Measurements from ENCODE around the gene MAGI1.

The MAGI1 gene

DNA sequence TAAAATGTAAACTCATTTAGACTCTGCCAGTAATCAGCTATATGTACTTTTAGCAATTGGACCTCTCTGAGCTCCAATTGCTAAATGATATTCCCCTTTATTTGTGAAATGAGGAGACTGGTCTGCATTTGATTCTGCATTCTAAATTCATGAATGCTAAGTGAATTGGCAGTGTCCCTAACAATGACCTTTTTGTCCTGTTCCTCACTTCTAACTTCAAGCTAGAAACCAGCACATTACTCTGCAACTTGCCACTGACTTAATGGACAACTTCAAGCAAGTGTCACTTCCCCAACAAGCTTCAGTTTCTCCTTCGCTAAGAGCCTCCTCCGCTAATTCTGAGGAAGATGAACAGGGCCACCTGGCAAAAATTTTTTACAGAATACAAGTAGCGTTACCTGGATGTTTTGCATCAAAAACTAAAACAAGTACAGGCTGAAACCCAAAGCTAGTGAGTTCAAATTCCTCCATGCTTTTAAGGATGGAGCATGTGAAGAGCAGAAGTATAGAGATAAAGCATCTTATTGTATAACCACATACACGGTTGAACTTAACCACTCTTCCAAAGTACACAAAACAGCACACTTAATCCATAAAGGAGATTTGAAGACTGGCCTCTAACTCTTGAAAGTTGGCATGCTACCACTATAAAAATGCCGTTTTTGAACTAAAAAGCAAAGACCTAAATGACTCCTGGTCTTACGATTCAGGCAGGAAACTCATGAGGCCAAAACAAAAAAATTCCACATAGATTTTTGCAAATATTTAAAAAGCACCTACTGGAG, 207.6 kb downstream of the MAGI1 start:
- DNase-seq = no peak

DNA sequence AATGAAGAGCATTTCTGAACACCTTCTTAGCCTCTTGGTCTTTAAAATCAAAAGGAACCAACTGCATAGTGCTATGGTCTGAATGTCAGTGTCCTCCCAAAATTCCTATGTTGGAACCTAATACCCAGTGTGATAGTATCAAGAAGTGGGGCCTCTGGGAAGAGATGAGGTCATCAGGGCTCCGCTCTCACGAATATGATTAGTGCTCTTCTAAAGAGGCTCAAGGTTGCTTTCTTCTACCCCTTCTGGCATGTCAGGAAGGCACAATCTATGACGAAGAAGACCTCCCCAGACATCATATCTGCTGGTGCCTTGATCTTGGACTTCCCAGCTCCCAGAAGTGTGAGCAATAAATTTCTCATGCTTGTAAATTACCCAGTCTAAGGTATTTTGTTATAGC, 209.5 kb downstream of the MAGI1 start:
- no peak for DNase-seq

DNA sequence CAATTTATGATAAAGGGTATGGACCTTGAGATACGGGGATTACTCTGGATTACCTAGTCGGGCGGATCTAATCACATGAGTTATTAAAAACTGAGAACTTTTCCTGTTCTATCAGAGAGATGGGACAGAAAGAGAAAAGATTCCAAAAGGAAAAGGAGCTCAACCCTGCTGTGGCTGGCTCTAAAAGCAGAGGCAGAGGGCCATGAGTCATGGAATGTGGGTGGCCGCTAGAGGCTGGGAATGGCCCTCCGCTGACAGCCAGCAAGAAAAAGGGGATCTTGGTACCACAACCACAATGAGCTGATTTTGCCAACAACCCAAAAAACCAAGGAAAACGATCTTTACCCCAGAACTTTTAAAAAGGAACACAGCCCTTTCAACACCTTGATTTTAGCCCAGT, 210.0 kb downstream of the MAGI1 start:
- DNase-seq = peak in 1 of 2 donors; percentile 20

DNA sequence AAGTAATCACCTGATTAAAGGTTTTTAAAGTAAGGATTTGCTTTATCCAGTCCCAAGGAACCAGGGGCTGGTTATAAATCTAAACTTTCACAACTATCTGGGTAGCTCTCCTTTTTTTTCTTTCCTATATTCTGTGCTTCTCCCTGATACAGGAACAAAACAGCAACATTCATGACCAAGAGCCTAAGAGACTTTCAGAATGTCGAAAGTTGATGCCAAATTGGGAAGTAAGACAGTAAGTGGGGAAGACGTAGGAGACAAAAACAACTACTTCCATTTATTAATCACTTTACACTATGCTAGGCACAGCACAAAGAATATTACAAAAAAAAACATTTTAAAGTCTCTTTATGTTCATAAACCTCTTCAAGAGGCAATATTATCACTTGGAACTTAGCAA, 211.6 kb downstream of the MAGI1 start:
- DNase-seq = peak in 1 of 2 donors; percentile 29

DNA sequence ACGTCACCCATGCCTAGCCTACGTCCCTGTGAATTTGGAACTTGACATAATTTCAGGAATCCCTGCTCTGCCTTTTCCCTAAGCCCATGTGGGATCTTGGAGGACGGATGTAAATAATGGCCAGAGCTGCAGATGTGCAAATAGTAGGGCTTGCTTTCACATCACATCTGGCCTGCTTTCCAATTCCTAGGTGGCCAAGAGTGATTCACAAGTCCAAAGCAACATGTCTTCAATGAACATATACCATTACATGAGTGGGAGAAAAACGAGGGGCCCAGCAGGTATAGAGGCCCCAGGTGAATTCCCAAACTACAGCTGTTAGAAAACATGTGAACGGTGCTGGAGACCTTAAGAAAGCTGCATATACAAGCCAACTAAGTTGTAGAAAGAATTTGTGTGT, 214.6 kb downstream of the MAGI1 start:
- no peak for DNase-seq

DNA sequence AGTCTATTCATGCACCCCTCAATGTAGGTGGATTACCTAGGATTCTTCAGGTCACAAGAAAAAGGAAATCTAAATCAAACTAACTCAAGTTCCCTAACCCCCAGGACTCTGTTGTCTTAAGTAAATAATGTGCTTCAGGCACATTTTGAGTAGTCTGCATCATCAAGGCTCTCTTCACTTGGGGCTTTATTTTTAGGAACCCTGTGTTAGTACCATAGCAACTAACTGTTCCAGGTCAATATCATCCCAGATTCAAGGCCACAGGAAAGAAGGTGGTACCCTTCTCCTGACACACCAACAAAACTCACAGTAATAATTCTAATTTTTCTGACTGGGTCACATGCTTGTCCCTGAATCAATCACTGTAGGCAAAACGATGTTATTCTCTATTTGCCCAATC, 218.1 kb downstream of the MAGI1 start:
- no peak for DNase-seq

DNA sequence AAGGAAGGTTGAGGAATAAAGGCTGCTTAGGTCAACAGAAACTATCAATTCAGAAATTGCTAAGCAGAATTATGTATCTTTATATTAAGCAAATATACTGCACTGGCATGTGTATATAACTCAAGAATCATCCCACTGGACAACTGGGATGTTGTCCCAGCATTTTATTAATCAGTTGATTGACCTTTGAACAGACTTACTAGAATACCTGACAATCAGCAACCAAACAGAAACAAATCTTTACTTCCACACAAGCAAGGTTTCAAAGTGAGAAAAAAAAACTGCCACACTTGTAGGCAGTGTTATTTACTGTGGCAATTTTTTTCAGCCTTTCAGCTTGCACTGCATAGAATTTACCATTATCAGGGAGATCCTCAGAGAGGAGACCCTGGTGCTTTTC, 218.8 kb downstream of the MAGI1 start:
- DNase-seq = no peak

DNA sequence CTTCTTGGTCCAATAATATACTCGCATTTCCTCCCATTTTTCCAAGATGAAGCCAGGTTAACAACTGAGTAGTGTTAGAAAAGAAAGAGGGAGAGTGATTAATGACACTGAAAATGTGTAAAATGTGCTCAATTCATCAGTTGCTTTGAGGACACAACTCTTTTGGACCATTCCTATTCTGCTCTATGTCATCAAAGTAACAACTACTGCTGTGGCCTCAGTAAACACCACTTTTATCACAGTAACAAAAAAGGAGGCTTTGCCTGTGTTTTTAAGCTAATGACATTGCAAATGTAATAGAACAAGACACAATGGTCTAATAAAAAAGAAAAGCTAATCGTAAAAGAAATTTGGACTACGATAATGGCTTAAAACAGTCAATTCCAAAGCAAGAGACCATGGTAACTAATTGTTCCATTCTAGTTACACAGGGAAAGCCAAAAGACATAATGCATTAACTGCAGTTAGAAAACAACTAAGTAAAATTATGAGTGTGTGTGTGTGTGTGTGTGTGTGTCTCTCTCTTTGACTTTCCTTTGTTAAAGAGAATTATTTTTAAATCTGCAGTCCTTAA, 221.1 kb downstream of the MAGI1 start:
- no peak for DNase-seq

DNA sequence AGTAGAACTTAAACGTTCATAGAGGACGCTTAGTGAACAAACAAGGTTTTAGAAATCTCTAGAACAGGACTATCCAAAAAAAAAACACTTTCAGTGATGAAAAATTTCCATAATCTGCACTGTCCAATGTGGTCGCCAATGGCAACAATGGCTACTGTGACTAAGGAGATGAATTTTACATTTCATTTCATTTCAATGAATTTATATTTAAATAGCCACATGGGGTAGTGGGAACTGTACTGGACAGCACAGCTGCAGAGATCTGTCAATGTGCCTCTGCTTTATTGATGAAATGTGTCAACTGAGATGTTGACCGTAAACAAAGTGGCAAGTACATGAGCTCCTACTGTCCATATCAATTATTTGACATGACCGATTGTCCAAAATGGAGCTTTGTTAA, 222.5 kb downstream of the MAGI1 start:
- no peak for DNase-seq

DNA sequence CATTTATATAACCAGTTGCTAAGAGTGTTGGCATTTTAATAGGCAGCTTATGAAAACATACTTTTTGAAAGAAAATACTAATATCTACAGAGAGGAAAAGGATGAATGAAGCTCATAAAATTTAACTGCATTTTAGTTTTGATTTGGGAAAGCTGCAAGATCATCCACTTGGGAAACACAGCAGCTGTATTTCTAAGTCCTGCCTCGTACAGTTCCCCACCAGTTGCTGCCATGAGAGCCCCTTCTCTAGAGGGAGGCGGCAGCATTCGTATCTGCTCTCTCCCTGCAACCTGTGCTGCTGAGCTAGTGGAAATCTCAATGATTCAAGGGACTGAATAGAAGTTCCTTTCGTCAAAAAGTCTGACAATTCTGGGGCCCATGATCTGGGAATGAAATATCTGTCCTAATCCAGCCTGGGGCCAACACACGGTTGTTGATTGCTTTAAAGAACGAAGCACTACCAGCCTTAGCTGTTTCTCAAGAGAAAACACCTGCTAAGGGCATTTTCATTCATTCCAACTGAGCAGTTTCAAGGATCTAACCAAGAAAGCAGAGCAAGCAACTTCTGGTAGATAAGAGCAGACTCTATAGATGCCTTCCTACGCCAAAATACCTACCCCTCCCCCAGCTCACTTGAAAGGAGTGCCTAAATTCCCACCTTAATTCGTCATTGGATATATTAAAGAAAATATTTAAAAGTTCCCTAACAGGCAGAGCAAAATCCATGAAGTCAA, 223.7 kb downstream of the MAGI1 start:
- DNase-seq = no peak

DNA sequence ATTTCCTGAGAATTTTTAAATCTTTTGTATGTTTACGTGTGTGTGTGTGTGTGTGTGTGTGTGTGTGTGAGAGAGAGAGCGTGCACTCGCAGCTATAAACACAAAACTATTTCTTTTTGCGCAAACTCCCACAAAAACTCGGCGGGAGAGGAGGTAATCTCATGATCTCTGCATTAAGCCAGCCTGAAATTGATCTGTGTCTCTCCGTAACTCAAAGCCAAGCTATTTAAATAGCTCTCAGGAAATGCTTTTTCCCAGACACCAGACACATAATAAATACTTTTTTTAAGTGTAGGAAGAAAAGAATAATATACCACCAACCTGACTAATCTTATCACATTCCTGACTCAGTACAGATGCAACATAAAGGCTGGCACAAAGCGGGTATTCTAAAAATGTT, 226.8 kb downstream of the MAGI1 start:
- no peak for DNase-seq

DNA sequence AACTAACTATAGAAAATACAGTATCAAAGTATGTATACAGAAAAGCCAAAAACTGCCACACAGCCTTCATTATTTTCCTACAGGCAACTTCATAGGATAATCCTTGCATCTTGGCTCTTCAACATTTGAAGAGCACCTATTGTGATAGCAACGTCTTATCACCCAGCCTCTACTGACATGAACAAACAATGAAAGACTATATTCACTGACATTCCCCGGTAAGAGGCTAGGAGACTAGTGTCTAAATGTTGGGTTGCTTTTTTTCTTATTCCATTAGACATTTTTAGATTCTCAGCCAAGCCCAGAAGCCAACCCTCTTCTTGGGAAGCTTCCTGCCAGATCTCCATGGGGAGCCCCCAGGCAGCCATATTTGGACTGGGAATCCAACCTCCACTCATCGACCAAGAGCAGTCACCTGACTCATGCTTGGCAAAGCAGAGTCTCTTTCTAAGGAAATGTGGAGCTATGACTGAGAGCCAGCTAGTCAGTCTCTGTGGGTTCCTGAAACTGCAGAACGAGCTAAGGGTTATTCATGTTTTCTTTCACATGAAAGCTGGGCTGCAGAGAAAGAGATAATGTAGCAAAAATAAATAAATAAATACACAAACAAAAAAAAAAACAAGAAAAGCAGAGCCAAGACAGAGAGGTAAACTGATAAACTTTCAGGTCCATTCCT, 227.5 kb downstream of the MAGI1 start:
- DNase-seq = no peak

DNA sequence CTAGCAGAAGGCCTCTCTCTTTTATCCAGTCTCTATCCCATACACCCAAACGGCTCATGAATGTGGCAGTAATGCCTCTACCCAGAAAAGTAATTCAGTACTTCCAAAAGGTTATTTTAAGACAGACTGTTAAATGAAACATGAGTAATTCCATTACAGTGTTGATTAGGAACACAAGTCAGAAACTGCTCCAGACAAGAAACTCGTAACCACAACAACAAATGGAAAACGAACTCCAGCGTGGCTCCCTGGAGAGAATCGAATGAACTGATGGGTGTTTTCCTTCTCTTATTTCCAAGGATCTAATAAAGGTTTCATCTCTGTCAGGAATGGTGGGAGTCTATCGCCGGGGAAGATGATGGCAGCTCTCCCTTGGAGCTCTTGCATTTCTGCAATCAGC, 228.4 kb downstream of the MAGI1 start:
- DNase-seq = no peak

DNA sequence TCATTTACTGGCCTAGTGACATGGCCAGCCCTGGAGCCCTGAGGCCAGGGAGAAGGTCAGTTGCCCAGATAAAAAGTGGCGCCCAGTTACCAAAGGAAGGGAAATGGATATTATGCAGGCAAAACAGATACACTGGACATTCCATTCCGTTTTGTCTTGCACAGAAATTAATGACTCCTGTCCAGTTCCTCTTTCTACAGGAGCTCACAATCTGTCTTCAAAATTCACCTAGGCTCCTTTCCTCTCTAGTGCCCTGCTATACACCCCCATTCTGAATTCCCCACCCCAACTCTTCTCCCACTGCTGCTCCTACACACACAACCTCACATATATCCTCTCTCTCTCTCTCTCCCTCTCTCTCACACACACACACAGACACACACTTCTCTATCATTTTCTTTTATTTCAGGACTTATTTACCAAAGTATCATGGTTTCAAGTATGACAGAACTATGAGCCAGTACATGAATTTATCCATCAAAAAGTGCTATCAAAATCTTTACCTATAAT, 229.0 kb downstream of the MAGI1 start:
- no peak for DNase-seq

DNA sequence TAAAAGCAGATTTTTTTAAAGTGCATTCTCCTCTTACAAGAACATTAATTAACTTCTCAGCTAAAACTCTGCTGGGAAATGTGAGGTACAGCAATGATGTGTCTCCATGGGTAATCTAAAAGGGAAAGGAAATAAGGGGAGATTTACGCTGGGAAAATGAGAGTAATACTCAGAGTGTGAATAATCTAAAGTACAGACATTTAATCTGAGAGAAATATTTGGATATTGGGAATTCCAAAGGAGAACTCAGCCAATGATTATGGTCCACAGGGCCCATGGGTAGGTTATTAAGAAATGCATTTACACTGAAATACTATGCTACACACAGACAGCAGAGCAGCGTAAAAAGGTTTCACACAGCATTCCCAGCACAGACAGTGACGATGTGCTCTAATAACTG, 229.9 kb downstream of the MAGI1 start:
- no peak for DNase-seq

DNA sequence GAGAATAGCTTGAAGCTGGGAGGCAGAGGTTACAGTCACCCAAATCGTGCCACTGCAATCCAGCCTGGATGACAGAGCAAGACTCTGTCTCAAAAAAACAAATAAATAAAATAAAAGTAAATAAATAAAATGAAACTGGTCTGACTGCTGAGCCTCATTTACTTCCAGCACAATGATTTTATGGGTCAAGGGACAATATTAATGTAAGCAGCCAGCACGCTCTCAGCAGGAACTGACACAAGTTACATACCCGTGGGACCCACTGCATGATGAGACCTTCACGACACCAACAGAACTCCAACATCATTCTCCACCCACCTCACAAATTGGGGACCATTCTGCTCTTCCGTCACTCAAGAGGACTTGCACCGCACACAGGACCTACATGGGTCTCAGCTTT, 230.3 kb downstream of the MAGI1 start:
- DNase-seq = no peak

DNA sequence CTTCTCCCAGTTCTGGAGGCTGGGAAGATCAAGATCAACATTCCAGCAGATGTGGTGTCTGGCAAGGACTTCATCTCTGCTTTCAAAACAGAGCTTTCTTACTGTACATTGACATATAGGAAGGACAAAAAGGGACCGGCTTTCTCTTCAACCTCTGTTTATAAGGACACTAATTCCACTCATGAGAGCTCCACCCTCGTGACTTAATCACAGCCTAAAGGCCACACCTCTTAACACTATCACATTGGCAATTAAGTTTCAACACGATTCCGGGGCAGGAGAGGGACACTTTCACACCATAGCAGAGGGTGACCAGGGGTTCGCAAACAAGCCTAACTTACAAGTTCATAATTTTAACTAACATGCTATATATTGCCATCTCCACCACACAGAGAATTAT, 231.5 kb downstream of the MAGI1 start:
- no peak for DNase-seq

DNA sequence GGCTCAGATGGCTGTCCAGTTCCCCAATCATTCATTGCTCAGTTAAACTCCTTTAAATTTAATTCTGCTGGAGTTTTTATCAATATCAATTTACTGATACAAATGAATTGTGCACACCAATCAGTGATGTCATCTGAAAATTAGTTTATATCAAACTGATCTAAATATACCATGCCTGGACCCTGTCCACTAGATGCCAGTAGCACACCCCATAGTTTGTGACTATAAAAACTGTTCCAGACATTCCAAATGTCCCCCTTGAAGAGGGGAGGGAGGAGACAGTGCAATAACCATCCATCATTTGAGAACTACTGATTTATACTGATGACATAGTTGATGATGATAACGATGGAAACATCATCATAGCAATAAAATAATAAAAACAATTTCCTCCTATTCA, 232.1 kb downstream of the MAGI1 start:
- no peak for DNase-seq

DNA sequence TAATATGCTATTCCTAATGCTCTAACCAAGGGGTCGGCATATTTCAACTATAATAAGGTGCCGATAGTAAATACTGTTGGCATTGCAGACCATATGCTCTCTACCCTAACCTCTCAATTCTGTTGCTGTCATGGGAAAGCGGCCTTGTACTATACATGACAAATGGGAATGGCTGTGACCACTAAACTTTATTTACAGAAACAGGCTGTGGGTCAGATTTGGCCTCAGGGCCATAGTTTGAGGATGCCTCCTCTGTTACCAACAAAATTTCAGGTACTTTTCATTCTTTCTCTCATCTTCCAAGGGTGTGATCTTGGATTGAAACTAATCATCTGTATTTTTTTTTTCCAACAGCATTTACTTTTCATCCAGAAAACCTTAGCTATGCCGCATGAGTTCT, 242.0 kb downstream of the MAGI1 start:
- no peak for DNase-seq

DNA sequence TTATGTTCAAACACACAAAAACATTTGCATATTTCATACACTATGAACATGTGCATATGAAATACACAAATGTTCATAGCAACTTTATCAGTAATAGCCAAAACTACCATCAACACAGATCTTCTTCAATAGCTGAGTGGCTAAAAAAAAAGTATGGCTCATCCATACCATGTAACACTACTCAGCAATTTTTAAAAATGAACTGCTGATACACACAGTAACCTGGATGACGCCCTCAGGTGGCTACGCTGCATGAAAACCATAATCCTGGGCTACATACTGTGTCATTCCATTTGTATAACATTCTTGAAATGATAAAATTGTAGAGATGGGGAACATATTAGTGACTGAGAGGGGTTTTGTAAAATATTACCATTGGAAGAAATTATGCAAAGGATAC, 243.6 kb downstream of the MAGI1 start:
- DNase-seq = no peak

DNA sequence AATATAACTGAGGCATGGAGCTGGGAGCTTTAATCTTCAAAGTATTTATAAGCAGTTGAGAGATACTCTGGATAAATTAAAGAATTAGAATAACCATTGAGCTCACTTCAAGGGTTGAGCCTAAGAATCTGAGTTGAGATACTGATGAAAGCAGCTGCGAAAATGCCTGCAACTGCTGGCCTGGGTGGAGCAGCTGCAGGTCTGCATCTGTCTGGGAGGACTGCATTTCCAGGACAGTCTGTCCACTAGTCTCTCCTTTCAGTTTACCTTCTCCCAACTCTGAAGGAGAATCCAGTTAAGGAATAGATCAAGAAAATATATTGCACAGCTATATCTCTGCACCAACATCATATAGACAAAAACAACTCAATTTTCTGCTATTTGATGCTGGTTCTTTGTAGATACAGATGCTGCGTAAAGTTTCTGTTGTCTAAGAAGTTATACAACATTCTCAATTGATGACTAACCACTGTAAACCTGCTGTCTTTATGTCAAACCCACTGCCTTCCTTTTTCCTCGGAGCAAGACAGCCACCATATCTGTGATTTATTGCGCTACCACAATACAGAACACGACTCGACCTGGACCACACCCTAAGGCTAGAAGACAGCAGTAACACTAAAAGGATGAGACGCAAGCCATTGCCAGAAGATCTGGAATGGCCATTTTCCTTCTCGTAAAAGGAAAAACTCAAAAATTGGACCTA, 245.1 kb downstream of the MAGI1 start:
- no peak for DNase-seq

DNA sequence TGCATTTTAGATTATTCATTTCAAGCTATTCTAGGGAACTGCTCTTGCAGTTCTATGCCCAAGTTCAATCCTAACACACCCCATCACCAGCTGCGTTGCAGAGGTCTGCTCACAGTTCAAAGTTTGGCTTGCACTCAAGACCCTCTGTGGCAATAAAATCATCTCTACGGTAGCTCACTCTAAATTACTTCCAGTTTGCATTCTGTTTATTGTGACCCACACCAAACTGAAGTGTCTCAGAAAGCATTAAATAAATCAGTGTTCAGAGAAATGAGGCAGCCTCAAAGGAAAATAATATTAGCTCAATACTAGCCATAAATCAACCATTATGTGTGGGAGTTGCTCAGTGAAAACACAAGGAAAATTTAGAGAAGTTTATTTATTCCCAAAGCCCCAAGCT, 250.3 kb downstream of the MAGI1 start:
- no peak for DNase-seq

DNA sequence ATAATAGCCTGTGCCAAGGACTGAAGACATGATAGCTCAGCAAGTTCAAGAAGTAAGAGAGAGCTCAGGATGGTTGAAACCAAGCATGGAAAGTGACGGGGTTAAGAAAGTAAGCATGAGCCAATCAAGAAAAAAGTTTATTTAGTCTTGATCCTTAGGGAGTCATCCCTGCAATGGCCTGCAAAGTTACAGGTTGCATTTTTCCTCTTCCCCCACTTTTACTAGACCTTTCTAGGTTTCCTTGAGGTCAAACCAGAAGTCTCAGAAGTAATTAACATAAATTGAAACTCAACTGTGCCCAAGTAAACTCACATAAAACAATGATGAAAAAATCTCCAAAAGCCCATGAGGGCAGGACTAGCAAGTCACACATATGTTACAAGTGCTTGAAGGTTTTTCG, 250.9 kb downstream of the MAGI1 start:
- no peak for DNase-seq
